ENCODE results near the gene ADCY3.

The ADCY3 gene

DNA sequence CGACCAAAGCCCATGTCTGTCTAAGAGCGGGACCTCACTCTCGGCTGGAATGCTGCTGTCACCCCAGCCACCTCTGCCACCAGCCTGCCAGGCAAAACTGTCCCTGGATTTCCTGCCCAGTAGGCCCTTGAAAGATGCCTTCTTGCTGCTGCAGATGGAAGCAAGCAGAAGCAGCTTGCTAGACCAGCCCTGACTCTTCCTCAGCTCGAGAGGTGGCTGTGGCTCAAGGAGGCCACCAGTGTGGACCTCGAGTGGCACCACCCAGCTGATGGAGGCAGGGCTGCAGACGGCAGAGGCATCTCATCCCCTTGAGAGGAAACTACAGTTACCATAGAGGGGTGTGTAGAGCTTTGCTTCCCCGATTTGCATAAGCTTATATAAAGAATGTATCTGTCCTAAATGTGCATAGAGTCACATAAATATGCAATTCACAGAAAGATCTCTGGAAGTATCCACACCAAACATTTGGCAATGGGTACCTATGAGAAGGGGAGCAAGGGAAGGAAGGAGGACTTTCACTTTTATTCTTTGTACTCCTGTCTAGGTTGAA lies 20.6 kb downstream of the ADCY3 start:
- no peak for DNase-seq

DNA sequence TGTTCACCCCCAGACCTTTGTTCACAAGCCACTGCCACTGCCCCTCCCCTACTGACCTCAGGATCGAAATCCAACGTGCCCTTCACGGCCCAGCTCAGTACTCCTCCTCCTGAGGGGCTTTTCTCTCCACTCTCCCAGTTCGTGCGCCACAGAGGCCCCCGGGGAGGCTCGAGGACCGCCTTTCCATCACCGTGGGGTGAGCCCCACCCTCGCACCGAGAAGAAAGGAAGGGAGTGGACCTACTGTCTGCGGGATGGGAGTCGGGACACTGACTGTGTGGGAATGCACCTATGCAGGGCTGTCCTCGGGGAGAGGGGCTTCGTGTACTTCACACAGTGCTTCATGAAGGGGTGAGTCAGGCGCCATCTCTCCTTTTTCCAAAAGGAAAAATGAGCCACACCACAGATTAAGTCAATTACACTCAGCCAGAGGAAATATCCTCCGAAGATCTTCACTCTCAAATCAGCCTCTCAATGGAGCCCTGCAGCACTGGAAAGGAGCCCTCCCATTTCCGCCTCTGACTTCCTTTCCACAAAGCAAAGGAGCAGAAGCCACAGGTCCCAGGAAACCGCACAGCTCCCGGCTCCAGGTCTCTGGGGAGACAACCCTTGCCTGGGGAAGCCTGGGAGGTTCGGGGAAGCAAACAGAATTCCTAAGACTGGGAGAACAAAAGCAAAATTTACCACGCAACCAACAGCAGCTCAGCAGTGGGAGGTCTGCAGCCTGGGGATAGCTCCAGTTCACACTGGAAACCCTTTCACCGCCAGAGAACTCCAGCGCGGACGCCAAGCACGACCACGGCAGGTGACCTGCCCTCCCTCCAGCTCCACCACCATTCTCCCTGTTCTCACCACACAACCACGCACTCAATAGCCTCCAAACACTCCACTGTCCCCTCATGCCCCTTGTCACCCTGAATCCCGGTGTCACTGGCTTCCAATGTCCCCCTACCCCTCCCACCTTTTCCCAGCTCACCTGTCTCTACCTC lies 21.6 kb downstream of the ADCY3 start:
- DNase-seq, result no peak

DNA sequence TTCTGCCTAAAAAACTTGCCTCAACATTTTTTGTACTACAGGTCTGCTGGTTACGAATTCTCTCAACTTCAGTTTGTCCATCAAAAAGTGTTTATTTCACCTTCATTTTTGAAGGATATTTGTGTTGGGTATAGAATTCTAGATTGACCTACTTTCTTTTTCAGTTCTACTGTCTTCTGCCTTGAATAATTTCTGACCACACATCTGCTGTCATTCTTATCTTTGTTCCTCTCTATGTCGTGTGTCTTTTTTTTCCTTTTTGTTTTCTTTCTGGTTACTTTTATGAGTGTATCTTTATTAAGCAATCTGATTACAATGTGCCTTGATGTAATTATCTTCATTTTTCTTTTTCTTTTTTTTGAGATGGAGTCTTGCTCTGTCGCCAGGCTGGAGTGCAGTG lies 25.3 kb downstream of the ADCY3 start:
- no peak for DNase-seq

DNA sequence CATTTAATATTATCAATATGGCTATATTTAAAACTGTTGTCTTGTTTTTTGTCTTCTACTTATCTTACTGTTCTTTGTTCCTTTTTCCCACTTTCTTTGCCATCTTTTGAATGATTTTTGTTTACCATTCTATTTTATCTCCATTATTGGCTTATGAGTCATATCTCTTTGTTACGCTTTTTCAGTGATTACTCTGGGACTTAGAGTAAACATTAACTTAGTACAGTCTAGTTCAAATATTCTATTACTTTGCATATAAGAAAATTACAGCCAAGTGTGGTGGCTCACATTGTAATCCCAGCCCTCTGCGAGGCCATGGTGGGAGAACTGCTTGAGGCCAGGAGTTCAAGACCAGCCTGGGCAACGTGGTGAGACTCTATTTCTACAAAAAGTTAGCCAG lies 26.1 kb downstream of the ADCY3 start:
- no peak for DNase-seq

DNA sequence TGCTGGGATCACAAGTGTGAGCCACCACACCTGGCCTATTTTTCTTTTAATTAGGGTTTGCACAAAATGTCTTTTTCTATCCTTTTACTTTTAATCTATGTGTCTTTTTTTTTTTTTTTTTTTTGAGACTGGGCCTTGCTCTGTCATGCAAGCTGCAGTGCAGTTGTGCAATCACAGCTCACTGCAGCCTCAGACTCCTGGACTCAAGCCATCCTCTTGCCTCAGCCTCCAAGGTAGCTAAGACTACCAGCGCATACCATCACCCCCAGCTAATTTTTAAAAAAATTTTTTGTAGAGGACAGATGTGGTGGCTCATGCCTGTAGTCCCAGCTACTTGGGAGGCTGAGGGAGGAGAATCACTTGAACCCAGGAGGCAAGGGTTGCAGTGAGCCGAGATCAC lies 27.1 kb downstream of the ADCY3 start:
- DNase-seq, result no peak

DNA sequence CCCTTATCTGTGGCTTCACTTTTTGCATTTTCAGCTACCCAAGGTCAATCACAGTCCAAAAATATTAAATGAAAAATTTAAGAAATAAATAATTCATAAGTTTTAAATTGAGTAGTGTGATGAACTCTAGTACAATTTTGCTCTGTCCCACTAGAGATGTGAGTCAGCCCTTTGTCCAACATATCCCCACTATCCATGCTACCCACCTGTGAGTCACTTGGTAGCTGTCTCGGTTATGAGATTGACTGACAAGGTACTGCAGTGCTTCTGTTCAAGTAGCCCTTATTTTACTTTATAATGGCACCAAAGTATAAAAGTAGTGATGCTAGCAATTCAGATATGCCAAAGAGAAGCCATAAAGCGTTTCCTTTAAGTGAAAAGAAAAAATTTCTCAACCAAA lies 28.8 kb downstream of the ADCY3 start:
- DNase-seq, result no peak

DNA sequence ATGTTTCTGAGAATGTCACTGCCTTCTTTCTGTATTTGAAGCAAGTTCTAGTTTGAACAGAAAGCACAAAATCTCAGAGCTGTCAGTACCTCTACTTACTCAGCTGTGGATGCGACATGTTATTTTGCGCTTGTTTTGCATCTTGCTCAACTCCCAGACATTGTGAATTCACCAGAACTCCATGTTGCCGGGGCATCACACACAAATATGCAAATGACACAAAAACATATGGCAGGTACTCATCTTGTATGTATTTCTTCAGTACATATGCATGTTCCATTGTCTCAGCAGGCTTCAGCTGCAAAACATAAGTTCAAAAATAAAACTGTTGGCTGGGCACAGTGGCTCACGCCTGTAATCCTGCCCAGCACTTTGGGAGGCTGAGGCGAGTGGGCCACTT lies 30.8 kb downstream of the ADCY3 start:
- DNase-seq, result no peak

DNA sequence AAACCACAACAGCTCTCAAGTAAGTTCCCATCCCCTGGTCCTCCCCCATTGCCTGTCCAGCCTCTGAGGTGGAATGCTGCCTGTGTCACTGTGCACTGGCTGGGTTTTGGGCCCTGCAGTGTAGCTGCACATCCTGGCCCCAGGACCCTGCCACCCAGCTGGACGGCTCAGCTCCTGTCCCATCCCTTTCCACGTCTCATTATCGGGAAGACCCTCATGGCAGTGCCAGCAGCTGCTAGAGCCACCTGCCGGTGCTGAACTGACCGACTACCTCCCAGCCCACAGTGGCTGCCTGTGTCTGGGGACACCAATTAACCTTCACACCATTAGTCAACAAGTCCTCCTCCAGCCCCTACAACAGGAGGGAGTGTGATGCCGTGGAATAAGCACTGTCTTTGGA lies 31.9 kb downstream of the ADCY3 start:
- DNase-seq, result no peak

- DNase-seq, result no peak
Observed at GRCh38 chr2:24887307-24887874, 32.6 kb downstream of the ADCY3 start.

- DNase-seq, result no peak
Observed at GRCh38 chr2:24886691-24887304, 33.2 kb downstream of the ADCY3 start.

- DNase-seq, result no peak
Observed at GRCh38 chr2:24886126-24886501, 33.9 kb downstream of the ADCY3 start.

GRCh38 chr2:24885221-24886125 lies 34.6 kb downstream of the ADCY3 start:
- DNase-seq, result peak; percentile 80

GRCh38 chr2:24883946-24884345 lies 36.1 kb downstream of the ADCY3 start:
- no peak for DNase-seq

DNA sequence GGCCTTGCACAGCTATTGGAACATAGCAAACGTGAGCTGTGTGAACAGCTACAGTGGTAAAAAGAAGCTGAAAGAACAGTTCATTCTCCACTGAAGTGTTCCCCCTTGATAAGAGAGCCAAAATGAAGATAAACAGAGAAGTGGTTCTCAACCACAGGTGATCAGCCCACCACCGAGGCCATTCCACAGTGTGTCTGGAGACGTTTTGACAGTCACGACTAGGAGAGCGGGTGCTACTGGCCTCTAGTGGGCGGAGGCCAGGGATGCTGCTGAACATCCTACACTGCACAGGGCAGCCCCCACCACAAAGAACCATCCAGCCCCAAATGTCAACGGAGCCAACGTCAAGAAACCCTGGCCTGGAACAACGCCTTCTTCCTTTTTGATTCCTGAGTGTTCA lies 38.4 kb downstream of the ADCY3 start:
- no peak for DNase-seq

- no peak for DNase-seq
Observed at GRCh38 chr2:24881158-24881557, 38.9 kb downstream of the ADCY3 start.

GRCh38 chr2:24878341-24878740 lies 41.7 kb downstream of the ADCY3 start:
- no peak for DNase-seq

DNA sequence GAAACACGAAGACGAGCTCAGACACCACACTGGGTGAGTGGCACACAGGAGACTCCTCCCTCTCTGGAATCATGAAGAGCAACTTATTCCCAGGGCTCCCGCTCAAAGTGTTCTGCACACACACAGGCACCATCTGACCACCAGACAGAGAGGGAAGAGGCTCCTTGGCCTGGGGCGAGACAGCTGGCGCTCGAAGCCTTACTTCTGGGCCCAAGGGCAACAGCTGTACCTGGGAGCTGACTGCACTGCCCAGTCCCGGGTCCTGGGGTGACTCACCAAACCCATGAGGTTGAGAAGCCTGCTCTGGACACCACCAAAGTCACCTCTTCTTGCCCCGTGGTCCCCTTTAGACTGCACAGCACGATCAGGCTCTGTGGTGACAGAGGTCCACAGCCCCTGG lies 42.4 kb downstream of the ADCY3 start:
- DNase-seq, result no peak

GRCh38 chr2:24877067-24877466 lies 43.0 kb downstream of the ADCY3 start:
- DNase-seq, result no peak

DNA sequence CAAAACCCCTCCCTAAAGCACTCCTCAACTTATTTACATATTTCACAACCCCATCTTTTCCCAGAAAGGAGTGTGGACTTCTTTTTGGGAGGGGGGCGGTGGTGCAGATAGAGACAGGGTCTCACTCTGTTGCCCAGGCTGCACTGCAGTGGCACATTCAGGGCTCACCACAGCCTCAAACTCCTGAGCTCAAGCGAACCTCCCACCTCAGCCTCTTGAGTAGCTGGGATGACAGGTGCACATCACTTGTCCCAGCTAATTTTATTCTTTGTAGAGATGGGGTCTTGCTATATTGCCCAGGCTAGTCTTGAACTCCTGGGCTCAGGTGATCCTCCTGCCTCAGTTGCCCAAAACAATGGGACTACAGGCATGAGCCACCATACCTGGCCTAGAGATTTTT lies 44.1 kb downstream of the ADCY3 start:
- no peak for DNase-seq

DNA sequence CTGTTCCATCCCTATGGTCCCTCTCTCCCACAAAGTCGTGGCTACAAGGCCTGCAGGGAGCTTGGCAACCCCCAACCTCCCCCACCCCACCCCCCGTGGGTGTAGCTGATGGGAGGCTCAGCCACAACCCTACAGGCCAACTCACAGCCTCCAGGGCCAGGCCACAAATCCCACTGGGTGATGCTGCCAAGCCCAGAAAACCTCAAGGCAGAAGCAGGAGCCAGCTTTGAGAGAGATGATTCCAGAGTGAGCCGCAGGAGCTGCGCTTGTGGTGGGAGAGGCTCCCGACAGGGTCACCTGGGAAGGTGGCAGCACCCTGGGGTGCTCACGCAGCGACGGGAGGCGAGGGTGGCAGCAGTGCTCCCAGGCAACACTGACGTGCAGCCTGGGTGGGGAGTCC lies 44.8 kb downstream of the ADCY3 start:
- DNase-seq, result no peak

DNA sequence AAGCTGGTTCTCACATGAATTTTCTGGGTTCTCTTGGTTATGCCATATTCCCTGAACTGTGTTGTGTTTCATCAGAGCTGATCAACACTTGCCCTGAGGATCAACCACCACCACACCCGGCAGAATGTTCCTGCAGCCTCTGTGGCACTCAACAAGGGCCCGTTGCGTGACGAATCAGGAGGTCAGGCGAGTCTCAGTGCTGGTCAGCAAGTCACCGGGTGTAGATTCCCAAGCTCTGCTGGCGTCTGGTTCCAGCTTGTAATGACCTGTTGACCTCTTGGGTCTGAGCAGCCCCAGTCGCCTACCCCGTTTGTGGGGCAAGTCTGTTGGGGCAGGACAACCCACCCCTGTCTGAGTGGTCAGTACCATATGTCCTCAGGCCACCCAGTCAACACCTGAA lies 46.0 kb downstream of the ADCY3 start:
- DNase-seq, result no peak

DNA sequence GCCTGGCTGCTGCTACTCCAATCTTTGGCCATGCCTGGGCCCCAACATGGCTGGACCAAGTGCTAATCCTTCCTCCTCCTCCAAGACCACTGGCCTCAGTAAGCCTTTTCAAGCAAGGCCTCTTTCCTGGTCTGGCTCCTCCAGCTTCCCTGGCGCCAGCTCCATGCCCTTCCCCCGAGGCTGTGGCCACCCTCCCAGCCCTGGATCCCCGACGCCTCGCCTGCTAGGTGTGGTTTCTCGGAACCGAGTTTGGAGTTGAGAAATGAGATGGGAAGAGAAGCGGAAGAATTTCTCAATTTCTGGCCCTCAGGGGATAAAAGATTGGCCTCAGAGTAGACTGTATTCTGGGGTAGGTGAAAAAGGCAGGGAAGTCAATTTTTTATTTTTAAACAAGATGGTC lies 46.4 kb downstream of the ADCY3 start:
- no peak for DNase-seq
